ENCODE data around the gene KRTAP10-1.
"Not testable (repeated sequence)": the region's sequence is repeated elsewhere in the genome, so short reads cannot be mapped to it uniquely, and the experiment has no call there.

KRTAP10-1 gene

GRCh38 chr21:44569861-44570517 lies 30.0 kb upstream of the KRTAP10-1 start:
- no peak for DNase-seq

GRCh38 chr21:44568667-44569556 lies 28.9 kb upstream of the KRTAP10-1 start:
- DNase-seq = no peak

- DNase-seq = no peak
These were observed 28.3 kb upstream of the KRTAP10-1 start for GRCh38 chr21:44568261-44568660.

GRCh38 chr21:44567481-44568171 lies 27.6 kb upstream of the KRTAP10-1 start:
- no peak for DNase-seq

GRCh38 chr21:44566403-44566802 lies 26.4 kb upstream of the KRTAP10-1 start:
- no peak for DNase-seq

GRCh38 chr21:44564886-44565598 lies 25.0 kb upstream of the KRTAP10-1 start:
- no peak for DNase-seq

- no peak for DNase-seq
These were observed 24.1 kb upstream of the KRTAP10-1 start for GRCh38 chr21:44564099-44564498.

- no peak for DNase-seq
These were observed 18.7 kb upstream of the KRTAP10-1 start, which contains the start of gene KRTAP10-3 for GRCh38 chr21:44558695-44559094. Gene KRTAP10-3 (minus strand): TSS chr21:44558795. CDS start chr21:44558715, 80 bp downstream.

GRCh38 chr21:44558329-44558675 lies 18.3 kb upstream of the KRTAP10-1 start:
- not testable (repeated sequence) for DNase-seq

GRCh38 chr21:44557491-44558328 lies 17.7 kb upstream of the KRTAP10-1 start:
- DNase-seq = no peak

- no peak for DNase-seq
These were observed 16.9 kb upstream of the KRTAP10-1 start for GRCh38 chr21:44556879-44557278.

- DNase-seq = no peak
These were observed 15.3 kb upstream of the KRTAP10-1 start for GRCh38 chr21:44555200-44555875.

- DNase-seq = no peak
These were observed 12.7 kb upstream of the KRTAP10-1 start for GRCh38 chr21:44552681-44553080.

- DNase-seq = no peak
These were observed 12.1 kb upstream of the KRTAP10-1 start for GRCh38 chr21:44552136-44552535.

- no peak for DNase-seq
These were observed 11.5 kb upstream of the KRTAP10-1 start, which contains the start of gene KRTAP10-2 for GRCh38 chr21:44551340-44551961. Gene KRTAP10-2 (minus strand): TSS chr21:44551505. CDS start chr21:44551458, 47 bp downstream.

- DNase-seq = no peak
These were observed 10.8 kb upstream of the KRTAP10-1 start for GRCh38 chr21:44550807-44551206.

- DNase-seq = not testable (repeated sequence)
These were observed 10.3 kb upstream of the KRTAP10-1 start for GRCh38 chr21:44550285-44550684.

- DNase-seq = no peak
These were observed 9.7 kb upstream of the KRTAP10-1 start for GRCh38 chr21:44549525-44550211.

- no peak for DNase-seq
These were observed 8.9 kb upstream of the KRTAP10-1 start for GRCh38 chr21:44548922-44549321.

GRCh38 chr21:44548381-44548780 lies 8.4 kb upstream of the KRTAP10-1 start:
- DNase-seq = no peak

Measured in NCI-H226 (cell line).